PC-9 (cell line): ENCODE measurements around the gene IZUMO1. TPM values are rescaled to one million over a fixed set of nuclear protein-coding genes. Genes with fewer than 3 reads are reported as not detected.

Experiments used
- BruUV-seq: library from RNA; stranded (reverse); fragments of 400-500 nt; replicated peaks from 2 replicates; lab custom pipeline; 2021; lab: Mats Ljungman, UMichigan
- CTCF ChIA-PET: fragments of 300-600 bp; sonication (Branson Sonifier 250); formaldehyde crosslinking; loops from one replicate; lab custom pipeline; 2022; ENCODE audit warnings: antibody characterized with exemption; lab: Charles Lee
- POLR2A ChIA-PET: fragments of 300-600 bp; sonication (Branson Sonifier 250); formaldehyde crosslinking; loops from one replicate; lab custom pipeline; 2022; ENCODE audit warnings: antibody characterized with exemption; ENCODE audit not compliant: unreplicated experiment; lab: Charles Lee
- DNase-seq, 2 experiments: peaks; one replicate each; pipeline versions ENCODE4 v3.0.0 to v3.0.0-alpha.2; 2015 to 2022; ENCODE audit warnings: mixed read lengths in 1 of 2
- H2AFZ ChIP-seq: fragments of 200-600 bp; sonication (generic); 2 replicates; pipeline ENCODE4 v1.8.1; 2017; ENCODE audit warnings: antibody characterized with exemption
- H3F3A ChIP-seq: fragments of 200-600 bp; sonication (generic); 2 replicates; pipeline ENCODE4 v1.8.1; 2017; ENCODE audit warnings: antibody characterized with exemption, mild to moderate bottlenecking, low read depth; ENCODE audit not compliant: insufficient read depth
- H3K27ac ChIP-seq: fragments of 200-600 bp; sonication (generic); 2 replicates; pipeline ENCODE4 v1.6.1; 2016; ENCODE audit warnings: mixed run types
- H3K27me3 ChIP-seq: fragments of 200-600 bp; sonication (generic); 2 replicates; pipeline ENCODE4 v1.6.1; 2016; ENCODE audit warnings: low read depth, mixed run types; ENCODE audit not compliant: insufficient read depth
- H3K36me3 ChIP-seq: fragments of 200-600 bp; sonication (generic); 2 replicates; pipeline ENCODE4 v1.6.1; 2016; ENCODE audit warnings: low read depth, mixed run types
- H3K4me1 ChIP-seq: fragments of 200-600 bp; sonication (generic); replicated peaks from 2 replicates; pipeline ENCODE4 v1.6.1; 2016; ENCODE audit warnings: mixed run types; ENCODE audit not compliant: insufficient read depth
- H3K4me2 ChIP-seq: fragments of 200-600 bp; sonication (generic); 2 replicates; pipeline ENCODE4 v1.6.1; 2017; ENCODE audit warnings: mixed run types
- H3K4me3 ChIP-seq: fragments of 200-600 bp; sonication (generic); 2 replicates; pipeline ENCODE4 v1.6.1; 2016; ENCODE audit warnings: mixed run types
- H3K79me2 ChIP-seq: fragments of 200-600 bp; sonication (generic); 2 replicates; pipeline ENCODE4 v1.6.1; 2017; ENCODE audit warnings: low read depth, mixed run types
- H3K9me2 ChIP-seq: fragments of 200-600 bp; sonication (generic); 2 replicates; pipeline ENCODE4 v1.8.1; 2017; ENCODE audit warnings: mild to moderate bottlenecking; ENCODE audit not compliant: insufficient read depth
- H3K9me3 ChIP-seq: fragments of 200-600 bp; sonication (generic); 2 replicates; pipeline ENCODE4 v1.8.1; 2016; ENCODE audit warnings: low read depth; ENCODE audit not compliant: insufficient read depth
- H4K20me1 ChIP-seq: fragments of 200-600 bp; sonication (generic); 2 replicates; pipeline ENCODE4 v1.8.1; 2017; ENCODE audit not compliant: insufficient read depth
- CTCF ChIP-seq: fragments of 200-600 bp; sonication (generic); conservative IDR thresholded peaks from 2 replicates; pipeline ENCODE4 v1.6.1; 2017; ENCODE audit warnings: mixed run types, antibody characterized with exemption, mild to moderate bottlenecking, moderate library complexity
- EZH2 ChIP-seq: fragments of 200-600 bp; sonication (generic); IDR thresholded peaks from 2 replicates; pipeline ENCODE4 v1.8.0; 2017; ENCODE audit warnings: antibody characterized with exemption, low read depth
- intact Hi-C: fragments of 100-400 bp; cut with micrococcal nuclease; formaldehyde crosslinking; loops from one replicate; pipeline ENCODE4 v1.10.0; 2022; ENCODE audit not compliant: unreplicated experiment
- total RNA-seq: library from RNA; stranded (reverse); gene quantifications from 2 replicates; pipeline ENCODE4 v1.2.3, GENCODE V29; 2021

IZUMO1 gene
- total RNA-seq, 1 experiment from 2014 or later, result 2.2 TPM

GRCh38 chr19:48742096-48742495, 4.6 kb downstream of the IZUMO1 start:
- Histone ChIP-seq H3K9me3 (no peaks in the 10 kb centered on the region), H3K4me2 (no peak overlapping the region), H3K4me1 (no peaks in the 10 kb centered on the region; the same call in 1 of the 2 replicates), H3K27me3 (no peaks in the 10 kb centered on the region), H3K27ac (no peak overlapping the region), H4K20me1 (no peaks in the 10 kb centered on the region), H3K4me3 (no peak overlapping the region), H3K36me3 (no peaks in the 10 kb centered on the region), H2AFZ (no peak overlapping the region), H3F3A (peaks cover 24% of the 10 kb centered on the region), H3K79me2 (no peaks in the 10 kb centered on the region), H3K9me2 (no peaks in the 10 kb centered on the region)
- DNase-seq, result no peak
- ChIA-PET POLR2A (no interaction called here), CTCF (no interaction called here)
- no TSS peak for BruUV-seq
- intact Hi-C loops, result no loop called here
- no peak for TF ChIP-seq EZH2
- TF ChIP-seq CTCF, result no peak

- Histone ChIP-seq H3K27me3 (no peaks in the 10 kb centered on the region), H3K36me3 (no peaks in the 10 kb centered on the region), H3K4me1 (no peaks in the 10 kb centered on the region; the same call in 1 of the 2 replicates), H3K4me3 (no peak overlapping the region), H2AFZ (no peak overlapping the region), H3K4me2 (peak overlapping the region; percentile 80), H3K9me3 (no peaks in the 10 kb centered on the region), H3K27ac (no peak overlapping the region), H3K79me2 (no peaks in the 10 kb centered on the region), H3K9me2 (no peaks in the 10 kb centered on the region), H4K20me1 (no peaks in the 10 kb centered on the region), H3F3A (peaks cover 22% of the 10 kb centered on the region)
- TF ChIP-seq EZH2, result no peak
- no peak for TF ChIP-seq CTCF
- DNase-seq, result peak in 1 of 2 experiments; percentile 31
- intact Hi-C loops, result no loop called here
- ChIA-PET POLR2A (no interaction called here), CTCF (interaction anchor here (0.6 kb wide), 1 partner anchor 362 kb away, joined by 6 read pairs; no protein-coding TSS in a partner anchor)
- no TSS peak for BruUV-seq
Measured at GRCh38 chr19:48741129-48741999, 5.3 kb downstream of the IZUMO1 start.

GRCh38 chr19:48740164-48740972, 6.3 kb downstream of the IZUMO1 start, which contains the start of gene RASIP1:
TSS of gene RASIP1 (minus strand) at chr19:48740610. CDS start at chr19:48740282, 328 bp downstream.
- POLR2A ChIA-PET, result no interaction called here
- H3K4me2 ChIP-seq, result peak within 1 kb of the TSS; percentile 80

More at GRCh38 chr19:48740164-48740972, 6.3 kb downstream of the IZUMO1 start, which contains the start of gene RASIP1:
- no peak for DNase-seq
- TF ChIP-seq CTCF, result no peak
- no peak for TF ChIP-seq EZH2
- Histone ChIP-seq H3K79me2 (no peaks in the 10 kb centered on the region), H3K9me2 (no peaks in the 10 kb centered on the region), H3K27me3 (no peaks in the 10 kb centered on the region), H3K4me3 (peak within 1 kb of the TSS; percentile 58; the same call in 1 of the 2 replicates), H3K27ac (no peak within 1 kb of the TSS), H3K4me1 (no peaks in the 10 kb centered on the region; the same call in 1 of the 2 replicates), H2AFZ (peak within 1 kb of the TSS; percentile 85), H4K20me1 (no peaks in the 10 kb centered on the region), H3K9me3 (no peaks in the 10 kb centered on the region), H3K36me3 (no peaks in the 10 kb centered on the region), H3F3A (peaks cover 18% of the 10 kb centered on the region)
- no TSS peak for BruUV-seq
- intact Hi-C loops, result no loop called here
- CTCF ChIA-PET, result no interaction called here
